ENCODE results near the gene BMP10. TPM values are rescaled to one million over a fixed set of nuclear protein-coding genes. Genes with fewer than 3 reads are reported as not detected.
A peak's percentile ranks its signal among the peaks of the same experiment; 100 is the strongest.

BMP10 gene
- total and polyA plus RNA-seq, 4 experiments from 2014 or later: not detected

DNA sequence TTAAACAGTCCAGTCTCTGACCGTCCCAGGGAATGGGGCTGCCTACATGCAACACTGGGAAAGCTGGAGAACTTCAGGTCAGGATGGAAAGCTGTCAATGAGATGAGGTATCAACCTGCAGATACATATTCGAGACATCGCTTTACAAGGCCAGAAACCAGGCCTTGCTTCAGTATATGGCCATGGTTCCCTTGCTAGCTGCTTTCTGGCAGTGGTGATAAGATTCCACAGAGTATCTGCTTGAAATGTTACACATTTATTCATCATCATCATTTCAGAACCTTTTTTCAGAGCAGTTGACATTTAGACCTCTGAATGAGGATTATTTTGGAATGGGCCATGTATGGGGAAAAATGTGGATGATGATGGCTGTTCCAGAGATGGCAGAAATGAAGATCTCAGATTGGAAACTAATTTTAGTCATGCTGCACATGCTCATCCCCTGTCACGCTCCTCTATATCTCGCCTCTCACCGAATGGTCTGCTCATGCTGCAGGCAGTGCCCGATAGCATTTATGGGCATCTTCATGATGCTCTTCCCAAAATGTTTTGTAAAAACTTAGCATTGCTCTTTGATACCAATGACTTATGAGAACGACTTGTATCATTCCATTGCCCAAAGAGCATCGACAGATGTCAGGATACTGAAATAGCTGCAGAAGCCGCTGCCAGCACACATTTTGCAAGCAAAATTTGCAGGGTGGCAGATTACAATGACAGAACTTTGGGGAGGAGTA lies 14.0 kb upstream of the BMP10 start:
- Mint-ChIP-seq H3K4me1 (no peaks in the 10 kb centered on the region), H3K36me3 (no peaks in the 10 kb centered on the region), H3K9me3 (no peaks in the 10 kb centered on the region), H3K27me3 (no peaks in the 10 kb centered on the region), H3K4me3 (no peak overlapping the region), H3K27ac (peak overlapping the region in 1 of 7 donors; percentile 38)
- no peaks in the 10 kb centered on the region for H3K27me3 ChIP-seq (ENCODE audit: insufficient read depth, low read length)
- no peaks in the 10 kb centered on the region for H3K9me3 ChIP-seq (ENCODE audit: control insufficient read depth in 1 of 2, low read length in 2 of 2)
- no peak for DNase-seq
- no peak overlapping the region for H3K27ac ChIP-seq (ENCODE audit: low read depth, low read length)
- ChIA-PET CTCF (ENCODE audit: partially characterized antibody) (no interaction called here), POLR2A (ENCODE audit: partially characterized antibody) (no interaction called here)
- no peaks in the 10 kb centered on the region for H3K4me1 ChIP-seq (ENCODE audit: insufficient read depth, low read length)
- no peaks in the 10 kb centered on the region for H3K36me3 ChIP-seq (ENCODE audit: insufficient read depth, low read length)
- intact Hi-C loops (cut with micrococcal nuclease): no loop called here
- H3K4me3 ChIP-seq (ENCODE audit: low read length in 2 of 2): no peak overlapping the region

DNA sequence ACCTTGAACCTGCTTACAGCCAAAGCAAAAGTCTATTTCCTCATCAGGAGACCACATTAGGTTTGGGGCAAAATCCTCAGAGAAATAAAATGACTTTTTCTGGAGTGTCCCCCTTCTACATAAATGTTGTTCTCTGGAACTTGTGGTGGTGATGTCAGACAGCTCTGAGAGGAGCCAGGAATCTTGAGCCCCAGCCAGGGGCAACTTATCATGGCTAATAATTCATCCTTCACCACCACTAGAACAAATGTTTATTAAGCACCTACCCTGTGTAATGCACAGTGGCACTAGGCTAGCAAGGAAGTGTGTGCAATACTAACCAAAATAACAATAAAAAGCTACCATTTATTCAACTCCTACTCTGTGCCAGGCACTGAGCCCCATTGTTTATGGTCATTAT lies 9.0 kb upstream of the BMP10 start:
- Histone ChIP-seq H3K27me3 (ENCODE audit: insufficient read depth, low read length) (no peaks in the 10 kb centered on the region), H3K4me3 (ENCODE audit: low read length in 2 of 2) (no peak overlapping the region), H3K36me3 (ENCODE audit: insufficient read depth, low read length) (no peaks in the 10 kb centered on the region), H3K4me1 (ENCODE audit: insufficient read depth, low read length) (no peaks in the 10 kb centered on the region), H3K27ac (ENCODE audit: low read depth, low read length) (no peak overlapping the region), H3K9me3 (ENCODE audit: control insufficient read depth in 1 of 2, low read length in 2 of 2) (no peaks in the 10 kb centered on the region)
- Mint-ChIP-seq H3K27ac (no peak overlapping the region), H3K36me3 (no peaks in the 10 kb centered on the region), H3K9me3 (no peaks in the 10 kb centered on the region), H3K27me3 (peaks cover 2 to 5% of the 10 kb centered on the region in 2 donors), H3K4me3 (no peak overlapping the region), H3K4me1 (no peaks in the 10 kb centered on the region)
- intact Hi-C loops (cut with micrococcal nuclease): no loop called here
- DNase-seq: no peak
- ChIA-PET CTCF (ENCODE audit: partially characterized antibody) (no interaction called here), POLR2A (ENCODE audit: partially characterized antibody) (no interaction called here)

DNA sequence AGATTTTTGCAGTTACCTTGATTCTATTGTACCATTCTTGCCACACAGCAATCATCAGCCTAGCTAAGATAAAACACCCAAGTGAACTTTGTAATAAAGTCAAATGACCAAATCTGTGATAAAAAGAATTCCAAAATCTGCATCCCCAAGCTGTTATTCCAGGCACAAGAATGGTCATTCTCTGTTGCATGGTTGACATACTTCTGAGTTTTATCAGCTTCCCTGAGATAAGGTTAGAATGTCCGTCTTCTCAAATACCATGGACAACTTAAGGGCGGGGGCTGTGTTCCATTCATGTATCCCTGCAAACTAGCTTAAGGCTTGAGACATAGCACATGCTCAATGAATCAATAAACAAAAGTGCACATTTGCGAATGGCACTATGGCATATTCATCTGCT lies 8.1 kb upstream of the BMP10 start:
- ChIA-PET POLR2A (ENCODE audit: partially characterized antibody) (interaction anchor here (1.2 kb wide), 1 partner anchor 29 kb away, joined by 3 read pairs; no protein-coding TSS in a partner anchor), CTCF (ENCODE audit: partially characterized antibody) (interaction anchor here (1.0 kb wide), 2 partner anchors 18 to 46 kb away, joined by 3 read pairs; no protein-coding TSS in a partner anchor)
- Histone ChIP-seq H3K4me3 (ENCODE audit: low read length in 2 of 2) (no peak overlapping the region), H3K9me3 (ENCODE audit: control insufficient read depth in 1 of 2, low read length in 2 of 2) (no peaks in the 10 kb centered on the region), H3K27me3 (ENCODE audit: insufficient read depth, low read length) (no peaks in the 10 kb centered on the region), H3K4me1 (ENCODE audit: insufficient read depth, low read length) (no peaks in the 10 kb centered on the region), H3K27ac (ENCODE audit: low read depth, low read length) (no peak overlapping the region), H3K36me3 (ENCODE audit: insufficient read depth, low read length) (no peaks in the 10 kb centered on the region)
- Mint-ChIP-seq H3K9me3 (no peaks in the 10 kb centered on the region), H3K36me3 (no peaks in the 10 kb centered on the region), H3K4me1 (no peaks in the 10 kb centered on the region), H3K27ac (no peak overlapping the region), H3K4me3 (no peak overlapping the region), H3K27me3 (peaks cover 2 to 5% of the 10 kb centered on the region in 2 donors)
- intact Hi-C loops (cut with micrococcal nuclease): no loop called here
- no peak for DNase-seq

DNA sequence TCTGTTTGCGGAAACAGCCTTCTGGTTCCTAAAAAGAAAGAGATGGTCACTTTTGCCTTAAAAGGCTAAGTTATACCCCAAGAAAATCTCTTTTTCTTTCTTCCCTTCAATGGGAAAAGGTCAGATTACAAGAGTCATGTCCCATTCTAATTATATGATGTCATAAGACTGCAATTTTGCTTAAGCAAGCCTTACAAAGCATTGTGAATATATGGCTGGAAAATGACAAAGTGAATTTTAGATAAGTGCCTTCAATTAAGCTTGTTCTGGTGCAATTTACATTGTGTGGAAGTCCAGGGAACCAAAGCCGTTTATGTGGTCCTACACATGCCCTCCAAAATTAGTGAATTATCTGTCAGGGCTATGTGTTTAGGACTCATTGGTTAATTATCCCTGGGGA lies 7.6 kb upstream of the BMP10 start:
- H3K4me3 ChIP-seq (ENCODE audit: low read length in 2 of 2): no peak overlapping the region
- H3K36me3 ChIP-seq (ENCODE audit: insufficient read depth, low read length): no peaks in the 10 kb centered on the region
- Mint-ChIP-seq H3K36me3 (no peaks in the 10 kb centered on the region), H3K4me3 (no peak overlapping the region), H3K27me3 (peaks cover 2 to 5% of the 10 kb centered on the region in 2 donors), H3K4me1 (no peaks in the 10 kb centered on the region), H3K9me3 (no peaks in the 10 kb centered on the region), H3K27ac (no peak overlapping the region)
- no peaks in the 10 kb centered on the region for H3K9me3 ChIP-seq (ENCODE audit: control insufficient read depth in 1 of 2, low read length in 2 of 2)
- H3K4me1 ChIP-seq (ENCODE audit: insufficient read depth, low read length): no peaks in the 10 kb centered on the region
- no peaks in the 10 kb centered on the region for H3K27me3 ChIP-seq (ENCODE audit: insufficient read depth, low read length)
- CTCF ChIA-PET (ENCODE audit: partially characterized antibody): interaction anchor here (1.0 kb wide), 2 partner anchors 18 to 47 kb away, joined by 3 read pairs; no protein-coding TSS in a partner anchor
- POLR2A ChIA-PET (ENCODE audit: partially characterized antibody): interaction anchor here (1.2 kb wide), 1 partner anchor 29 kb away, joined by 3 read pairs; no protein-coding TSS in a partner anchor
- DNase-seq: no peak
- H3K27ac ChIP-seq (ENCODE audit: low read depth, low read length): no peak overlapping the region
- intact Hi-C loops (cut with micrococcal nuclease): no loop called here

DNA sequence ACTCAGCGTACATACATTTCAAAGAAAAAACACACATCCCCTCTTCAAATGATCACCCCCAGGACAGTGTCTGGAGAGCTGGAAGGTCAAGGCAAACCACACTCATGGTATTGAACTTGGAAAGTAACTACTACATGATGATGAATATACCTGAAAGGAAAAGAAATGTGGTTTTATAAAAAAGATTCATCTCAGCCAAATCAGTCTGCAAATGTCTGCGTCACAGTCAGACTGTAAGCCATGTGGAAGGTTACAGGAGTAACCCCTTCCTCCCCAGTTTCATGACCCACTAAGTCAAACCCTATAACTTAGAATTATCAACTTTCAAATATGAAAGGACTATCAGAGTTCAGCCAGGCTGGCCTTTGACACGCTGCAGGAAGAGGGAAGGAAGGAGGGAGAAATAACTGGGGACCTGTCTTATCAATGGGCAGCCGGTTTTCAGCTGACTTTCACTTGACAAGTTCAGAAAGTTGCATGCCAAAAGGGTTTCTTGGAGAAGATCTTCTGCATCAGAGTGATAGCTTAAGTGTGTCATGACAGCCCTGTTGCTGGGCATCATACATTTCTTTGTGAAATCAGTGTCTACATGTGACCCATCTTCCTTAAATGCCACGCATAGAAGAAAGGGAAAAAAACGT lies 7.0 kb upstream of the BMP10 start:
- Mint-ChIP-seq H3K27ac (no peak overlapping the region), H3K36me3 (no peaks in the 10 kb centered on the region)
- POLR2A ChIA-PET (ENCODE audit: partially characterized antibody): no interaction called here

DNA sequence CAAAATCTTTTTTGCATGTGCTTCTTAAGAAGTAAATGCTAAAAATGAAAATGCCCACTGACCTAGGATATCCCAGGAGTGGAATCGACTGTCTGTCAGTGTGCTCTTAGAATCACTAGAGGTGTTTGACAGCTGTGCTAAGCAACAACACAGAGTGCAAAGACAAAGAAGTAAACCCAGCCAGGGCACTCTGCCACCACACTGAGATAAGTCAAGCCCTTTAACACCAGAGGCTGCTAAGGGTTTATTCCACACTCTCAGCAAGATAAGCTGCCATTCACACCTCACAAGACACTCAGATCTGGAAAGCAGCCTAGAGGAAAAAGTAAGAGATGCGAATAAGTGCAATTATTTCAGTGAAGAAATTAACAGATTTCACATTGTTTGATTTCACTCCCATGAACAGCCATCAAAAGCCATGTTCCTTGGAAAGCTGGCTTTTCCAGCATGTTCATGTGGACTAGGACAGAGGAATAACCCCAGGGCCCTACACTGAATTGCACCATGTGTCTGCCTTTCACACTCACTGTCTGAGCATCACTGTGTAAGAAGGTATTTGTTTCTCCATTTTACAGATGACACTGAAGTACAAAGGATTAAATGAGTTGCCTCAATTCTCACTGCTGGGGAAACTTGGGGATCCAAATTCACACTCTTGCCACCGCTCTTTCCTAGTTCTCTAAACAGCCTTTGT lies 6.0 kb upstream of the BMP10 start:
- ChIA-PET POLR2A (ENCODE audit: partially characterized antibody) (interaction anchor here (1.0 to 1.4 kb wide), 2 partner anchors 10 to 31 kb away, joined by 3 read pairs; no protein-coding TSS in a partner anchor), CTCF (ENCODE audit: partially characterized antibody) (interaction anchor here (1.1 kb wide), 1 partner anchor 38 kb away, joined by 3 read pairs; no protein-coding TSS in a partner anchor)
- Mint-ChIP-seq H3K4me3 (no peak overlapping the region), H3K4me1 (no peaks in the 10 kb centered on the region), H3K9me3 (no peaks in the 10 kb centered on the region), H3K27ac (no peak overlapping the region), H3K36me3 (no peaks in the 10 kb centered on the region), H3K27me3 (peaks cover 2 to 5% of the 10 kb centered on the region in 2 donors)
- no peak overlapping the region for H3K4me3 ChIP-seq (ENCODE audit: low read length in 2 of 2)
- intact Hi-C loops (cut with micrococcal nuclease): no loop called here
- no peak for DNase-seq
- no peaks in the 10 kb centered on the region for H3K9me3 ChIP-seq (ENCODE audit: control insufficient read depth in 1 of 2, low read length in 2 of 2)
- no peaks in the 10 kb centered on the region for H3K4me1 ChIP-seq (ENCODE audit: insufficient read depth, low read length)
- H3K36me3 ChIP-seq (ENCODE audit: insufficient read depth, low read length): no peaks in the 10 kb centered on the region
- H3K27me3 ChIP-seq (ENCODE audit: insufficient read depth, low read length): no peaks in the 10 kb centered on the region
- no peak overlapping the region for H3K27ac ChIP-seq (ENCODE audit: low read depth, low read length)

More for the DNA sequence above, 7.0 kb upstream of the BMP10 start:
- no peak overlapping the region for H3K4me3 ChIP-seq (ENCODE audit: low read length in 2 of 2)
- no peak overlapping the region for H3K27ac ChIP-seq (ENCODE audit: low read depth, low read length)
- H3K27me3 ChIP-seq (ENCODE audit: insufficient read depth, low read length): no peaks in the 10 kb centered on the region
- CTCF ChIA-PET (ENCODE audit: partially characterized antibody): interaction anchor here (1.0 kb wide), 1 partner anchor 19 kb away, joined by 3 read pairs; no protein-coding TSS in a partner anchor
- Mint-ChIP-seq H3K27me3 (peaks cover 2 to 5% of the 10 kb centered on the region in 2 donors), H3K4me3 (no peak overlapping the region), H3K4me1 (no peaks in the 10 kb centered on the region), H3K9me3 (no peaks in the 10 kb centered on the region)
- no peaks in the 10 kb centered on the region for H3K4me1 ChIP-seq (ENCODE audit: insufficient read depth, low read length)
- intact Hi-C loops (cut with micrococcal nuclease): no loop called here
- no peaks in the 10 kb centered on the region for H3K36me3 ChIP-seq (ENCODE audit: insufficient read depth, low read length)
- no peaks in the 10 kb centered on the region for H3K9me3 ChIP-seq (ENCODE audit: control insufficient read depth in 1 of 2, low read length in 2 of 2)
- DNase-seq: no peak

DNA sequence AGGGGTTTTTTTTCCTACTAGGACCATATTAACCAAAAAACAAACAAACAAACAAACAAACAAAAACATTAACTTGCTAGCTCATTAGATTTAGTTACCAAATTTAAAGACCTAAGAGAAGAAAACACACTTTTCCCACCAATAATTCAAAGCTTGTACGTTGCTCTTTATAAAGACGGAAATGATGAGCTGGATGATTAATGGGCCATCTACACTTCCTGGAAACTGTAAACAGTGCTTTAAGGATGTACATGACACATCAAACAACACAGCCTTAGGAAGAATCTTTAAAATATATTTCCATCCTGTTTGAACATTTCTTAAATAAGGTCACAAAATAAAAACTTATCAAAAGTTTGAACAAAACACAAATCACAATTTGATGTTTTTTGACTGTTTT lies 982 bp downstream of the BMP10 start:
- no peak for DNase-seq
- CTCF ChIA-PET (ENCODE audit: partially characterized antibody): no interaction called here
- no peaks in the 10 kb centered on the region for H3K27me3 Mint-ChIP-seq

More for the DNA sequence above, 982 bp downstream of the BMP10 start:
- Histone ChIP-seq H3K27me3 (ENCODE audit: insufficient read depth, low read length) (no peaks in the 10 kb centered on the region), H3K27ac (ENCODE audit: low read depth, low read length) (no peak overlapping the region), H3K4me1 (ENCODE audit: insufficient read depth, low read length) (no peaks in the 10 kb centered on the region), H3K4me3 (ENCODE audit: low read length in 2 of 2) (no peak overlapping the region), H3K9me3 (ENCODE audit: control insufficient read depth in 1 of 2, low read length in 2 of 2) (no peaks in the 10 kb centered on the region), H3K36me3 (ENCODE audit: insufficient read depth, low read length) (no peaks in the 10 kb centered on the region)
- Mint-ChIP-seq H3K9me3 (no peaks in the 10 kb centered on the region), H3K4me1 (peaks cover 0 to 6% (median under 1%) of the 10 kb centered on the region in 4 donors), H3K4me3 (no peak overlapping the region), H3K36me3 (no peaks in the 10 kb centered on the region), H3K27ac (peak overlapping the region in 1 of 7 donors; percentile 47)
- POLR2A ChIA-PET (ENCODE audit: partially characterized antibody): no interaction called here
- intact Hi-C loops (cut with micrococcal nuclease): no loop called here
